Caco-2 (cell line): ENCODE results near the gene PDCD6IP. TPM values are rescaled to one million over a fixed set of nuclear protein-coding genes. Genes with fewer than 3 reads are reported as not detected.

Experiments used
- BruUV-seq: library from RNA; stranded (reverse); fragments of 400-500 nt; replicated peaks from 2 replicates; lab custom pipeline; 2021; lab: Mats Ljungman, UMichigan
- CTCF ChIA-PET: fragments of 300-600 bp; sonication (Branson Sonifier 250); formaldehyde crosslinking; loops from one replicate; lab custom pipeline; 2022; ENCODE audit warnings: antibody characterized with exemption; lab: Charles Lee
- POLR2A ChIA-PET: fragments of 300-600 bp; sonication (Branson Sonifier 250); formaldehyde crosslinking; loops from one replicate; lab custom pipeline; 2022; ENCODE audit warnings: antibody characterized with exemption; lab: Charles Lee
- DNase-seq, 2 experiments: peaks; one replicate each; pipeline versions ENCODE4 v3.0.0 to v3.0.0-alpha.2; 2020 to 2022
- H3K27me3 ChIP-seq: replicated peaks from 2 replicates; pipeline ENCODE4 v1.6.0; 2011; ENCODE audit warnings: low read length; ENCODE audit not compliant: control insufficient read depth, insufficient read depth
- H3K36me3 ChIP-seq: 2 replicates; pipeline ENCODE4 v1.5.1; 2011; ENCODE audit warnings: low read length; ENCODE audit not compliant: control insufficient read depth, insufficient read depth
- H3K4me1 ChIP-seq: fragments of 250-450 bp; sonication (Bioruptor Pico); 2 replicates; pipeline ENCODE4 v1.5.1; 2020; ENCODE audit warnings: mild to moderate bottlenecking
- H3K4me3 ChIP-seq: 2 replicates; pipeline ENCODE4 v1.5.1; 2011; ENCODE audit warnings: low read depth, mild to moderate bottlenecking, control low read depth, low read length
- H3K9me3 ChIP-seq: fragments of 250-450 bp; sonication (Bioruptor Pico); 2 replicates; pipeline ENCODE4 v1.5.1; 2020; ENCODE audit warnings: mild to moderate bottlenecking, moderate library complexity
- H3K27ac Mint-ChIP-seq: one replicate; pipeline ENCODE4 v1.8.0; 2022; ENCODE audit warnings: mixed read lengths; ENCODE audit not compliant: unreplicated experiment
- H3K27me3 Mint-ChIP-seq: one replicate; pipeline ENCODE4 v1.8.0; 2022; ENCODE audit warnings: mixed read lengths; ENCODE audit not compliant: insufficient read depth, unreplicated experiment
- H3K36me3 Mint-ChIP-seq: one replicate; pipeline ENCODE4 v1.8.0; 2022; ENCODE audit warnings: mild to moderate bottlenecking, mixed read lengths; ENCODE audit not compliant: insufficient read depth, unreplicated experiment
- H3K4me1 Mint-ChIP-seq: one replicate; pipeline ENCODE4 v1.8.0; 2022; ENCODE audit warnings: low read depth, mixed read lengths; ENCODE audit not compliant: unreplicated experiment
- H3K4me3 Mint-ChIP-seq: one replicate; pipeline ENCODE4 v1.8.0; 2022; ENCODE audit warnings: mild to moderate bottlenecking, moderate library complexity, mixed read lengths; ENCODE audit not compliant: unreplicated experiment
- H3K9me3 Mint-ChIP-seq: one replicate; pipeline ENCODE4 v1.8.0; 2022; ENCODE audit warnings: mixed read lengths; ENCODE audit not compliant: unreplicated experiment
- CTCF ChIP-seq, 2 experiments: fragments of 200-600 bp in 1 of 2; IDR thresholded peaks; 1 replicate in 1 of 2; 2 replicates in 1 of 2; pipeline versions ENCODE4 v1.5.1 to v1.8.0; 2011 to 2022; ENCODE audit warnings: antibody characterized with exemption in 1 of 2, control low read depth in 1 of 2, inconsistent platforms in 1 of 2, low read depth in 1 of 2, low read length in 1 of 2, mild to moderate bottlenecking in 1 of 2, moderate library complexity in 1 of 2; ENCODE audit not compliant: insufficient read depth in 1 of 2, severe bottlenecking in 1 of 2, unreplicated experiment in 1 of 2
- intact Hi-C: fragments of 100-400 bp; cut with micrococcal nuclease; formaldehyde crosslinking; loops from one replicate; pipeline ENCODE4 v1.10.0; 2022; ENCODE audit not compliant: unreplicated experiment
- total RNA-seq: library from RNA; stranded (reverse); gene quantifications from 2 replicates; pipeline ENCODE4 v1.2.3, GENCODE V29; 2022

The PDCD6IP gene
- total RNA-seq, 1 experiment from 2014 or later = 185 TPM

GRCh38 chr3:33892655-33893054, 94.2 kb downstream of the PDCD6IP start:
- ChIA-PET CTCF (no interaction called here), POLR2A (no interaction called here)
- Histone ChIP-seq H3K4me1 (0 out of 2 replicates have a peak, but pooled peaks cover 4% of the 10 kb centered on the region), H3K36me3 (no peaks in the 10 kb centered on the region), H3K9me3 (no peaks in the 10 kb centered on the region), H3K27me3 (no peaks in the 10 kb centered on the region), H3K4me3 (no peak overlapping the region)
- H3K27ac Mint-ChIP-seq = no peak overlapping the region
- no TSS peak for BruUV-seq
- TF ChIP-seq CTCF (IDR thresholded peaks at IDR 0.05; ENCODE audit: insufficient read depth in 1 of 2, low read depth in 1 of 2, low read length in 1 of 2, severe bottlenecking in 1 of 2, unreplicated experiment in 1 of 2) = no peak
- peaks cover 7% of the 10 kb centered on the region for H3K4me1 Mint-ChIP-seq
- H3K27me3 Mint-ChIP-seq = no peaks in the 10 kb centered on the region
- DNase-seq = no peak
- no peak overlapping the region for H3K4me3 Mint-ChIP-seq
- H3K9me3 Mint-ChIP-seq = no peaks in the 10 kb centered on the region
- no peaks in the 10 kb centered on the region for H3K36me3 Mint-ChIP-seq
- intact Hi-C loops = no loop called here

GRCh38 chr3:33895658-33896057, 97.2 kb downstream of the PDCD6IP start:
- ChIA-PET POLR2A (no interaction called here), CTCF (no interaction called here)
- DNase-seq = no peak
- TF ChIP-seq CTCF (IDR thresholded peaks at IDR 0.05; ENCODE audit: insufficient read depth in 1 of 2, low read depth in 1 of 2, low read length in 1 of 2, severe bottlenecking in 1 of 2, unreplicated experiment in 1 of 2) = no peak
- Histone ChIP-seq H3K36me3 (no peaks in the 10 kb centered on the region), H3K4me1 (no peaks in the 10 kb centered on the region), H3K9me3 (no peaks in the 10 kb centered on the region), H3K4me3 (no peak overlapping the region), H3K27me3 (no peaks in the 10 kb centered on the region; the same call in 1 of the 2 replicates)
- BruUV-seq = no TSS peak
- intact Hi-C loops = no loop called here
- Mint-ChIP-seq H3K27me3 (peaks cover 2% of the 10 kb centered on the region), H3K36me3 (no peaks in the 10 kb centered on the region), H3K4me1 (peaks cover 7% of the 10 kb centered on the region), H3K9me3 (no peaks in the 10 kb centered on the region), H3K4me3 (no peak overlapping the region), H3K27ac (no peak overlapping the region)

DNA sequence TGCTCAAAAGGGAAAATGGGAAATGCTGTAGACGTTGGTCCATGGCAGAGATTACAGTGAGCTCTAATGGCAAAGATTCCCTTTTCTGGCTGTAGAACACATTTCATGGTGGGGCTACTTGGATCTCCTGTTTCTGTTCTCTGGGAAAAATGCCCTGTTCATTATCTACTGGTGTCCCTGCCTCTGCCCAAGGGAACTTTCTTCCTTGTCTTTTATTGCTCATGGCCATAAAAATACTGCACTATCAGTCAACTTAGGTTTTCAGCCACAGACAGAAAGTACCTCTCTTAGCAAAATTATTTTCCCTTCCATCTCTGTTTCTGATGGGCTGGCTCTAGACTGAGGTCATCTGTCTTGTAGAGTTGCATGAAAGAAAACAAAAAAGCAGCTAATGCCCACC, 98.9 kb downstream of the PDCD6IP start:
- POLR2A ChIA-PET = no interaction called here
- TF ChIP-seq CTCF (IDR thresholded peaks at IDR 0.05; ENCODE audit: insufficient read depth in 1 of 2, low read depth in 1 of 2, low read length in 1 of 2, severe bottlenecking in 1 of 2, unreplicated experiment in 1 of 2) = no peak

More for the DNA sequence above, 98.9 kb downstream of the PDCD6IP start:
- no peak for DNase-seq
- Mint-ChIP-seq H3K27ac (no peak overlapping the region), H3K4me3 (no peak overlapping the region), H3K27me3 (peaks cover 2% of the 10 kb centered on the region), H3K4me1 (peaks cover 7% of the 10 kb centered on the region), H3K36me3 (no peaks in the 10 kb centered on the region), H3K9me3 (no peaks in the 10 kb centered on the region)
- intact Hi-C loops = no loop called here
- Histone ChIP-seq H3K4me3 (no peak overlapping the region), H3K36me3 (no peaks in the 10 kb centered on the region), H3K27me3 (no peaks in the 10 kb centered on the region; the same call in 1 of the 2 replicates), H3K9me3 (no peaks in the 10 kb centered on the region), H3K4me1 (no peaks in the 10 kb centered on the region)
- CTCF ChIA-PET = no interaction called here
- BruUV-seq = no TSS peak
